ENCODE results near the gene ZCCHC7. TPM values are rescaled to one million over a fixed set of nuclear protein-coding genes. Genes with fewer than 3 reads are reported as not detected.
"Not testable (repeated sequence)": the region's sequence is repeated elsewhere in the genome, so short reads cannot be mapped to it uniquely, and the experiment has no call there.

ZCCHC7 gene
- total RNA-seq, 4 donors from 2014 or later: 12.4 to 56.9 (median 17.7) TPM

DNA sequence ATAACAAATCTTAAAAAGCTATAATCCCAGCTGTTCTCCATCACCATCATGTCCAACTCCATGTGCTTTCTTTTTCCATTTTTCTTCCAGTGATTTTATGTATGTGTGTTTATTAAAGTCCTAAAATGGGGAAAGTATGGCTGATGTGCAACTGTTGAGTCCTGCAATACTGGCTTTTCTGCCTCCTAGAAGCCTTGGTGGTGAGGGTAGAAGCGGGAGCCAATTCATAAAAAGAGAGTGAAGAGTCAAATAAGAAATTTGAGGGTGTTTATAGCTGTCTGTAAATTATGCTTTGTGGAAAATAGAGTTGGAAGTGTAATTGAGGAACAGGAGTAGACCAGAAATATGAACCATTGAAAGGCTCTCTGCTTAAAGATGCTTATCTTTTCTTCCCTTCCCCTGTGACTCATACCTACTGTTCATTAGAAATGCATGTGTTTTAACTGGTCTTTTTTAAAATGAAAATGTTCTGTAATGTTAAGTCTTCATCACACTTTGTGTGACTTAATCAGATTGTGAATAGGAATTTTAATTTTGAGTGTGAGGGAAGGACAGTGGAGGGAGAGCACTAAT lies 80.1 kb downstream of the ZCCHC7 start:
- Histone ChIP-seq H3K27me3 (no peaks in the 10 kb centered on the region), H3K4me1 (peaks cover 0 to 11% (median 0%) of the 10 kb centered on the region in 4 donors), H3K36me3 (no peaks in the 10 kb centered on the region), H3K27ac (peak overlapping the region in 1 of 4 donors; percentile 8), H3K4me3 (no peak overlapping the region), H3K9me3 (no peaks in the 10 kb centered on the region)
- TF ChIP-seq POLR2A (IDR thresholded peaks at IDR 0.05) (no peak), CTCF (IDR thresholded peaks at IDR 0.05) (no peak)
- no peak for DNase-seq

DNA sequence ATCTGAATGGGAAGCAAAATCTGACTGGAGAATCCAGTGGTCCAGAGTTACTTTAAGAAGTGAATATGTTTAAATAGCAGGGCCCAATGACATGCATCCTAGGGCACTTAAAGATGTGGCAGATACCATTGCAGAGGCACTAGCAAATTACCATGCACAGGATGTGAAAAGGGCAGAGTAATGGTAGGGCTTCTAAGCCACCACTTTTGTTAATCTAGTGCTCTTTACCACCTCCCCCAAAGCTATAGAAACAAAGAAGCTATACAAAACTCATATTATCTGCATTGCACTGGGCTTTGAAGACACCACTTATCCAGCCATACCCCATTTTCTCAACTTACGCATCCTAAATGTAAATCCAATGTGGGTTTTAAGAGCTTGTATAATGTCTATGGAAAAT lies 81.2 kb downstream of the ZCCHC7 start:
- no peak for DNase-seq
- peaks cover 0 to 11% (median 0%) of the 10 kb centered on the region in 4 donors for H3K4me1 ChIP-seq
- no peaks in the 10 kb centered on the region for H3K36me3 ChIP-seq
- TF ChIP-seq POLR2A (IDR thresholded peaks at IDR 0.05): no peak
- no peak for TF ChIP-seq CTCF (IDR thresholded peaks at IDR 0.05)
- H3K9me3 ChIP-seq: no peaks in the 10 kb centered on the region
- H3K27me3 ChIP-seq: no peaks in the 10 kb centered on the region
- H3K27ac ChIP-seq: no peak overlapping the region
- H3K4me3 ChIP-seq: no peak overlapping the region

DNA sequence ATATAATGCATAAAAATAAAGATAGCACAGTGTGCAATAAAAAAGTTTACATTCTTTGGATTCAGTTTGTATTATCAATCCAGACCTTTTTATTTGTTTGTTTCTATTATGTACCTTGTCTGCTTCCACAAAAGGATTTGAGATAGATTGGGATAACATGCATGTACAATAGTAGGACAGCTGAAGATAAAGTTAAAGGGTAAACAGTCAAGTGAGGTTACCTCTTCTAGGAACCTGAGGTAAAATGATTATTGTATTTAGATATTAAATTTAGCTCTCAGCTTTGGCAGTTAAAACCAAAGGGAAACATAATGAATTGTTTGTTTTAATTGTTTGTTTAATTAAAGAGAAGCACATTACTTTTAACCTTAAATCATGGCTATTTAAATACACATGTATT lies 81.7 kb downstream of the ZCCHC7 start:
- Histone ChIP-seq H3K27ac (no peak overlapping the region), H3K4me3 (no peak overlapping the region), H3K4me1 (peaks cover 0 to 10% (median 0%) of the 10 kb centered on the region in 4 donors), H3K9me3 (no peaks in the 10 kb centered on the region), H3K36me3 (no peaks in the 10 kb centered on the region), H3K27me3 (no peaks in the 10 kb centered on the region)
- no peak for TF ChIP-seq POLR2A (IDR thresholded peaks at IDR 0.05)
- TF ChIP-seq CTCF (IDR thresholded peaks at IDR 0.05): no peak
- DNase-seq: no peak

DNA sequence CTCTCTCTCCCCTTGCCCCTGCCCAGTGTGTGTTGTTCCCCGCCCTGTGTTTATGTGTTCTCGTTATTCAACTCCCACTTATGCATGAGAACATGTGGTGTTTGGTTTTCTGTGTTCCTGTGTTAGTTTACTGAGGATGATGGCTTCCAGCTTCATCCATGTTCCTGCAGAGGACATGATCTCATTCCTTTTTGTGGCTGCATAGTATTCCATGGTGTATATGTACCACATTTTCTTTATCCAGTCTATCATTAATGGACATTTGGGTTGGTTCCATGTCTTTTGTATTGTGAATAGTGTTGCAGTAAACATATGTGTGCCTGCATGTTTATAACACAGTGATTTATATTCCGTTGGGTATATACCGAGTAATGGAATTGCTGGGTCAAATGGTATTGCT lies 83.1 kb downstream of the ZCCHC7 start:
- not testable (repeated sequence) for H3K27ac ChIP-seq, DNase-seq, H3K4me1 ChIP-seq, H3K4me3 ChIP-seq, H3K27me3 ChIP-seq, H3K36me3 ChIP-seq, H3K9me3 ChIP-seq

GRCh38 chr9:37206121-37206620 lies 85.8 kb downstream of the ZCCHC7 start:
- Histone ChIP-seq H3K4me3 (no peak overlapping the region), H3K9me3 (no peaks in the 10 kb centered on the region), H3K27ac (no peak overlapping the region), H3K36me3 (peaks cover 0 to 4% (median 0%) of the 10 kb centered on the region in 3 donors), H3K4me1 (no peaks in the 10 kb centered on the region), H3K27me3 (no peaks in the 10 kb centered on the region)
- TF ChIP-seq CTCF (IDR thresholded peaks at IDR 0.05): no peak
- TF ChIP-seq POLR2A (IDR thresholded peaks at IDR 0.05): no peak
- DNase-seq: no peak

DNA sequence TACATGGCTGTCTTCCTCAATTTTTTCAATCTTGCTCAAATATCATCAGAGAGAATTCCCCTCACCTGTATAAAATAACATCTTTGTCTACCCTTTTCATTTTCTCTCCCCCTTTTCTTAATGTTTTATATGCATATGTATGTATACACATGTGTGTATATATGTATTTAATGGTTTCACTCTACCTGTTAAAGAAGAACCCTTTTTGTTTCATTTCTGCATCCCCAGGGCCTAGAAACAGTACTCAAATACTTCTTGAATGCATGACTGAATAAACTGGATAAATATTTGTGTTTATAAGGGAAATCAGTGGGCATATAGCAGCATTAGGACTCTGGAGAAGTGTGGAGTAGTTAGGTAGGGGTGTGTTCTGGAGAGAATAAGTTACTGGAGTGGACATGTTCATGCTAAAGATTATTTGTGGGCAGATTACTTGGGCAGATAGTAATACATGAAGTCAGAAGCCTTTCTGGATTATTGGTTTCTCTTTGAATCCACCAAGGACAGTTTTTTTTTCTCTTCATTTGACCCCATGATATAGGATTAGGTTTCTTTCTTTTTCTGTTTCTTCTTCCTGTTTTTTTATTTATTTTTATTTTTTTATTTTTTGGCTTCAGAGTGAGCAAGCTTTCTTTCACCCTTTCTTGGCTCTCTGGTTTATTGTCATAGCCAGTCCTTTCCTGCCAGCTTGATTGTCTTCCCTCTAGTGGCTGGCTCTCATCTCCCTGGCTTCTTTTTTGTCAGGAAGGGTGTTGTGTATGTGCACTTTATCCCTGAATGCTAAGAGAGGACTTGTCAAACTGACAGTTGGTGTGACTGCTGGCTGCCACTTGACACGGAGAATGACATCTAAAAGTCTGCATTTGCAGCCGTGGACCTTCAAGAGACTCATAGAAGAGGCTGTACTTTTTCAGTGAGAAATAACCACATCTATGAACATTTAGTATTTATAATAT lies 89.3 kb downstream of the ZCCHC7 start:
- DNase-seq: no peak
- no peaks in the 10 kb centered on the region for H3K27me3 ChIP-seq
- TF ChIP-seq POLR2A (IDR thresholded peaks at IDR 0.05): no peak
- TF ChIP-seq CTCF (IDR thresholded peaks at IDR 0.05): no peak

More for the DNA sequence above, 89.3 kb downstream of the ZCCHC7 start:
- H3K36me3 ChIP-seq: peaks cover 0 to 4% (median 0%) of the 10 kb centered on the region in 3 donors
- H3K9me3 ChIP-seq: no peaks in the 10 kb centered on the region
- H3K4me3 ChIP-seq: no peak overlapping the region
- no peaks in the 10 kb centered on the region for H3K4me1 ChIP-seq
- H3K27ac ChIP-seq: peak overlapping the region in 1 of 4 donors; percentile 15
